CD8-positive, alpha-beta memory T cell (primary cell): ENCODE measurements around the gene KIFAP3. TPM values are rescaled to one million over a fixed set of nuclear protein-coding genes. Genes with fewer than 3 reads are reported as not detected.

Experiments used
- CTCF ChIA-PET: fragments of 350-600 bp; sonication (Branson Sonifier 250); formaldehyde crosslinking; loops from one replicate; lab custom pipeline; 2021; ENCODE audit warnings: antibody characterized with exemption; lab: Charles Lee
- POLR2A ChIA-PET: fragments of 350-600 bp; sonication (Branson Sonifier 250); formaldehyde crosslinking; loops from one replicate; lab custom pipeline; 2021; ENCODE audit warnings: antibody characterized with exemption; lab: Charles Lee
- DNase-seq, 5 donors: peaks; one replicate each; pipeline versions ENCODE4 v3.0.0 to v3.0.0-alpha.2; 2020 to 2022; ENCODE audit warnings: mixed read lengths in 1 of 5
- H3K27ac ChIP-seq: one replicate; pipeline ENCODE4 v1.7.0; 2013; ENCODE audit warnings: low read depth, mild to moderate bottlenecking, low read length, moderate library complexity
- H3K27me3 ChIP-seq: 2 replicates; pipeline ENCODE4 v1.7.0; 2013; ENCODE audit warnings: low read length, mild to moderate bottlenecking; ENCODE audit not compliant: insufficient read depth, poor library complexity, severe bottlenecking
- H3K36me3 ChIP-seq: 2 replicates; pipeline ENCODE4 v1.7.0; 2013; ENCODE audit warnings: mild to moderate bottlenecking, low read length, moderate library complexity; ENCODE audit not compliant: insufficient read depth
- H3K4me1 ChIP-seq: 2 replicates; pipeline ENCODE4 v1.7.0; 2013; ENCODE audit warnings: mild to moderate bottlenecking, low read length, moderate library complexity; ENCODE audit not compliant: insufficient read depth
- H3K4me3 ChIP-seq: 2 replicates; pipeline ENCODE4 v1.7.0; 2013; ENCODE audit warnings: mild to moderate bottlenecking, low read length
- H3K9me3 ChIP-seq: 2 replicates; pipeline ENCODE4 v1.7.0; 2013; ENCODE audit warnings: mild to moderate bottlenecking, low read length
- H3K27ac Mint-ChIP-seq, 8 donors: one replicate each; pipeline ENCODE4 v1.8.0; 2020 to 2021; ENCODE audit warnings: mixed read lengths in 8 of 8, mild to moderate bottlenecking in 6 of 8, inconsistent platforms in 3 of 8, moderate library complexity in 3 of 8
- H3K27me3 Mint-ChIP-seq, 2 donors: one replicate each; pipeline ENCODE4 v1.8.0; 2020 to 2021; ENCODE audit warnings: mixed read lengths in 2 of 2, mild to moderate bottlenecking in 1 of 2, moderate library complexity in 1 of 2
- H3K36me3 Mint-ChIP-seq, 3 donors: one replicate each; pipeline ENCODE4 v1.8.0; 2020 to 2021; ENCODE audit warnings: mixed read lengths in 3 of 3, inconsistent platforms in 1 of 3, mild to moderate bottlenecking in 1 of 3
- H3K4me1 Mint-ChIP-seq, 3 donors: one replicate each; pipeline ENCODE4 v1.8.0; 2020 to 2021; ENCODE audit warnings: mixed read lengths in 3 of 3, inconsistent platforms in 1 of 3, mild to moderate bottlenecking in 1 of 3
- H3K4me3 Mint-ChIP-seq, 7 donors: one replicate each; pipeline ENCODE4 v1.8.0; 2020 to 2021; ENCODE audit warnings: mixed read lengths in 7 of 7, mild to moderate bottlenecking in 6 of 7, moderate library complexity in 4 of 7, inconsistent platforms in 2 of 7
- H3K9me3 Mint-ChIP-seq, 5 donors: one replicate each; pipeline ENCODE4 v1.8.0; 2020 to 2022; ENCODE audit warnings: mixed read lengths in 5 of 5, mild to moderate bottlenecking in 3 of 5, moderate library complexity in 2 of 5, inconsistent platforms in 1 of 5
- polyA plus RNA-seq: library from polyadenylated mRNA; unstranded; fragments of 300-500 nt; fragmentation: Illumina TruSeq; gene quantifications from one replicate; pipeline ENCODE4 v1.2.3, GENCODE V29; 2021
- total RNA-seq, 2 experiments: library from RNA; stranded (reverse); gene quantifications; one replicate each; pipeline ENCODE4 v1.2.3, GENCODE V29; 2021

The KIFAP3 gene
- total and polyA plus RNA-seq, 3 experiments from 2014 or later: 17.4 to 23.8 (median 23.2) TPM

- H3K27me3 ChIP-seq: no peaks in the 10 kb centered on the region
- peaks cover 5 to 11% (median 7%) of the 10 kb centered on the region in 5 donors for H3K9me3 Mint-ChIP-seq
- ChIA-PET POLR2A (interaction anchor here (1.7 kb wide), 1 partner anchor 182 kb away, joined by 12 read pairs; the partner anchor contains the start of gene SCYL3), CTCF (interaction anchor here (0.8 kb wide), 1 partner anchor 12 kb away, joined by 3 read pairs; no protein-coding TSS in a partner anchor)
- peaks cover 47 to 57% (median 52%) of the 10 kb centered on the region in 3 donors for H3K4me1 Mint-ChIP-seq
- H3K27ac Mint-ChIP-seq: peak overlapping the region; percentile 81 to 98 (median 94)
- no peaks in the 10 kb centered on the region for H3K9me3 ChIP-seq
- H3K36me3 Mint-ChIP-seq: peaks cover 7 to 15% (median 7%) of the 10 kb centered on the region in 3 donors
- peak overlapping the region; percentile 85 to 98 (median 91) for H3K4me3 Mint-ChIP-seq
- peak overlapping the region; percentile 66 for H3K27ac ChIP-seq
- peak overlapping the region; percentile 70 for H3K4me3 ChIP-seq
- peak in 2 of 5 donors; percentile 1 to 50 for DNase-seq
- peaks cover 27% of the 10 kb centered on the region for H3K4me1 ChIP-seq
- no peaks in the 10 kb centered on the region for H3K27me3 Mint-ChIP-seq
- H3K36me3 ChIP-seq: no peaks in the 10 kb centered on the region
These were observed 691 bp upstream of the KIFAP3 start for GRCh38 chr1:170075186-170075585.

DNA sequence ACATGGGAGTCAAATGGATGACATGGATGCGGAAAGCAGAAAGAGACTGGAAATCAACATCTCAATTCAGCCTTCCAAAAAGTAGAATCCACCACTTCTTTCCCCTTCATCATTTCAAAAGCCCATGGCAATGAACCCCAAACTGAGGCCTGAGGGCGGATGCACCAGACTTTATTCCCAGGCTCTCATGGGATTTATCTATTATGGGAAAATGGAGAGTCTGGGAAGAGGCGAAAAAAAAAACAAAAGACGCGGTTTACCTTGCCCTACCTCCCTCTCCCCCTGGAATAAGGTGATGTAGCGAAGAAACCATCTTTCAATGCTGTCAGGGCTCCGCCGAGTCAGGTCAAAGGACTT lies 624 bp downstream of the KIFAP3 start:
- H3K4me3 ChIP-seq: peak overlapping the region; percentile 70
- no peaks in the 10 kb centered on the region for H3K27me3 ChIP-seq
- DNase-seq: no peak
- Mint-ChIP-seq H3K9me3 (peaks cover 0 to 7% (median 3%) of the 10 kb centered on the region in 5 donors), H3K36me3 (peaks cover 5 to 7% (median 5%) of the 10 kb centered on the region in 3 donors), H3K27ac (peak overlapping the region; percentile 81 to 98 (median 94)), H3K4me1 (peaks cover 60 to 70% (median 65%) of the 10 kb centered on the region in 3 donors), H3K27me3 (no peaks in the 10 kb centered on the region), H3K4me3 (peak overlapping the region; percentile 85 to 98 (median 91))
- ChIA-PET POLR2A (interaction anchor here (1.0 to 1.7 kb wide), 2 partner anchors 8 to 180 kb away, joined by 4 to 12 read pairs; partner anchors contain the start of gene SCYL3), CTCF (interaction anchor here (1.0 kb wide), 2 partner anchors 42 to 183 kb away, joined by 3 read pairs; no protein-coding TSS in a partner anchor)
- H3K4me1 ChIP-seq: peaks cover 34% of the 10 kb centered on the region
- peak overlapping the region; percentile 66 for H3K27ac ChIP-seq
- H3K9me3 ChIP-seq: no peaks in the 10 kb centered on the region
- H3K36me3 ChIP-seq: no peaks in the 10 kb centered on the region

DNA sequence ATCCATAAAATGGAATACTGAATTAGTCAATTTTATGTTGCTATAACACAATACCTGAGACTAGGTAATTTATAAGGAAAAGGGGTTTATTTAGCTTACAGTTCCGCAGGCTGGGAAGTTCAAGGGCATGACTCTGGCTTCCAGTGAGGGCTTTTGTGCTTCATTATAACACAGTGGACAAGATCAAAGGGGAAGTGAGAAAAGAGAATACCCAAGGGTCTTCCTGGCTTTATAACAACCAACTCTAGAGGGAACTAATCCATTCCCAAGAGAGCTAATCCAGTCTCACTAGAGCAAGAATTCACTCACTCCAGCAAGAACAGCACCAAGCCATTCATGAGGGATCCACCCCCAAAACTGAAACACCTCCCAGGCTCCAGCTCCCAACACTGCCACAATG lies 3.1 kb downstream of the KIFAP3 start:
- Histone ChIP-seq H3K27ac (no peak overlapping the region), H3K36me3 (no peaks in the 10 kb centered on the region), H3K9me3 (no peaks in the 10 kb centered on the region), H3K27me3 (no peaks in the 10 kb centered on the region), H3K4me3 (no peak overlapping the region), H3K4me1 (peaks cover 38% of the 10 kb centered on the region)
- peaks cover 72 to 93% (median 88%) of the 10 kb centered on the region in 3 donors for H3K4me1 Mint-ChIP-seq
- no peaks in the 10 kb centered on the region for H3K9me3 Mint-ChIP-seq
- H3K4me3 Mint-ChIP-seq: peak overlapping the region in 1 of 7 donors; percentile 10
- peak overlapping the region in 3 of 8 donors; percentile 8 to 28 (median 11) for H3K27ac Mint-ChIP-seq
- peaks cover 0 to 5% (median 5%) of the 10 kb centered on the region in 3 donors for H3K36me3 Mint-ChIP-seq
- ChIA-PET POLR2A (interaction anchor here (1.2 kb wide), 1 partner anchor 14 kb away, joined by 3 read pairs; no protein-coding TSS in a partner anchor), CTCF (no interaction called here)
- DNase-seq: no peak
- no peaks in the 10 kb centered on the region for H3K27me3 Mint-ChIP-seq

GRCh38 chr1:170068923-170069322 lies 5.6 kb downstream of the KIFAP3 start:
- CTCF ChIA-PET: no interaction called here
- H3K27me3 ChIP-seq: no peaks in the 10 kb centered on the region
- H3K4me3 Mint-ChIP-seq: peak overlapping the region in 6 of 7 donors; percentile 1 to 53 (median 18)
- peaks cover 0 to 5% (median 0%) of the 10 kb centered on the region in 3 donors for H3K36me3 Mint-ChIP-seq
- H3K27me3 Mint-ChIP-seq: no peaks in the 10 kb centered on the region
- H3K36me3 ChIP-seq: no peaks in the 10 kb centered on the region
- no peaks in the 10 kb centered on the region for H3K9me3 Mint-ChIP-seq
- POLR2A ChIA-PET: no interaction called here
- peaks cover 28% of the 10 kb centered on the region for H3K4me1 ChIP-seq
- no peak for DNase-seq
- no peak overlapping the region for H3K27ac ChIP-seq
- H3K4me1 Mint-ChIP-seq: peaks cover 53 to 77% (median 73%) of the 10 kb centered on the region in 3 donors
- peak overlapping the region in 7 of 8 donors; percentile 1 to 76 (median 41) for H3K27ac Mint-ChIP-seq
- no peaks in the 10 kb centered on the region for H3K9me3 ChIP-seq
- no peak overlapping the region for H3K4me3 ChIP-seq

GRCh38 chr1:170067253-170067819 lies 7.2 kb downstream of the KIFAP3 start:
- Mint-ChIP-seq H3K4me1 (peaks cover 48 to 71% (median 66%) of the 10 kb centered on the region in 3 donors), H3K27ac (peak overlapping the region in 2 of 8 donors; percentile 5 to 84), H3K9me3 (peaks cover 0 to 4% (median 0%) of the 10 kb centered on the region in 5 donors), H3K4me3 (peak overlapping the region in 1 of 7 donors; percentile 4), H3K36me3 (peaks cover 2 to 10% (median 8%) of the 10 kb centered on the region in 3 donors), H3K27me3 (no peaks in the 10 kb centered on the region)
- H3K4me1 ChIP-seq: peaks cover 16% of the 10 kb centered on the region
- H3K36me3 ChIP-seq: no peaks in the 10 kb centered on the region
- H3K27me3 ChIP-seq: no peaks in the 10 kb centered on the region
- H3K27ac ChIP-seq: no peak overlapping the region
- no peak for DNase-seq
- H3K9me3 ChIP-seq: no peaks in the 10 kb centered on the region
- no peak overlapping the region for H3K4me3 ChIP-seq
- POLR2A ChIA-PET: no interaction called here
- CTCF ChIA-PET: no interaction called here

DNA sequence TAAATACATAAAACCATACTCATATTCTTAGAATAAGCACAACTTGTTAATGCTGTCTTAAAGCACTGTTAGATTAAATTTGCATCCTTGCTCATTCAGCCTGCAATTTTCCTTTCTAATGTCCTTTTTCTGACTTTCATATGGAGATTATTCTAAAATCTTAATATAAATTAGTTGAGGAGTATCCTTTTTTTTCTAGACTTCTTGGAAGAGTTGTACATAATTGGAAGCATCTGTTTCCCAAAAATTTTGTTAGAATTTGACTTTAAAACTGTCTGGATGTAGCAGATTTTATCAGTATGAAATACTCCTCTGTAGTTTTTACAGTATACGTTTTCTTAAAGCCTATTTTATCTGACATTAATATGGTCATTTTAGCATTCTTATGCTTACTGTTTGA lies 9.7 kb downstream of the KIFAP3 start:
- CTCF ChIA-PET: no interaction called here
- no peak overlapping the region for H3K27ac Mint-ChIP-seq

DNA sequence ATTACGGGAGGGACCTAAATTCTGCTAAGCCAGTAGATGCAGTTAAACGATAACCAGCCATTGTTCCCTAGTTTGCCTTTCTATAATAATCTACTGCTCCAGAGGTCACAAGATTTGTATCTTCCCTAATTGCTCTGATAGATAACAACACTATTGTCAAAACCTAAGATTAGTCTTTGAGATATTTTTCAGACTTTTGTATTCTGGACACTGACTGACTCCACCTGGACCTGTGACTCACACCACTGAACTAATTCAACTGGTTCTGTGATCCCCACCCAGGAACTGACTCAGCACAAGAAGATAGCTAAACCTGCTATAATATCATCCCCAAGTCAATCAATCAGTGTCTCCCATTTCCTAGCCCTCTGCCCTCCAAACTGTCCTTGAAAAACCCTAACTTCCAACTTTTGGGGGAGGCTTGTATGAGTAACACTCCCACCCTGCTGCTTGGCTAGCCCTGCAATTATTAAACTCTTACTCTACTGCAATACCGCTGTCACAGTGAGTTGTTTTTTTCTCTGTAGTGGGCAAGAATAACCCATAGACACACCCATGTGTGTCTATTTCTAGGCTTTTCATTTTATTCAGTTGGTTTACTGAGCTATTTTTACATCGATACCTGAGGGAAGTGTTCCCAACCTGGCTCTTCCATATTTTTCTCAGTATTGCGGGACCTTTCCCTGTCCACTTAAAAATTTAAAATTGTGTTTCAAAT lies 11.2 kb downstream of the KIFAP3 start:
- Mint-ChIP-seq H3K36me3 (peaks cover 2 to 20% (median 7%) of the 10 kb centered on the region in 3 donors), H3K27ac (no peak overlapping the region), H3K4me1 (peaks cover 28 to 53% (median 51%) of the 10 kb centered on the region in 3 donors), H3K4me3 (no peak overlapping the region), H3K27me3 (no peaks in the 10 kb centered on the region), H3K9me3 (peaks cover 0 to 5% (median 3%) of the 10 kb centered on the region in 5 donors)
- Histone ChIP-seq H3K9me3 (no peaks in the 10 kb centered on the region), H3K27ac (no peak overlapping the region), H3K4me3 (no peak overlapping the region), H3K4me1 (peaks cover 1% of the 10 kb centered on the region), H3K36me3 (no peaks in the 10 kb centered on the region), H3K27me3 (no peaks in the 10 kb centered on the region)
- POLR2A ChIA-PET: no interaction called here
- no peak for DNase-seq
- CTCF ChIA-PET: no interaction called here

More for the DNA sequence above, 9.7 kb downstream of the KIFAP3 start:
- peaks cover 34 to 58% (median 51%) of the 10 kb centered on the region in 3 donors for H3K4me1 Mint-ChIP-seq
- Histone ChIP-seq H3K36me3 (no peaks in the 10 kb centered on the region), H3K4me3 (no peak overlapping the region), H3K9me3 (no peaks in the 10 kb centered on the region), H3K27me3 (no peaks in the 10 kb centered on the region), H3K4me1 (peaks cover 11% of the 10 kb centered on the region), H3K27ac (no peak overlapping the region)
- peaks cover 0 to 5% (median 3%) of the 10 kb centered on the region in 5 donors for H3K9me3 Mint-ChIP-seq
- H3K36me3 Mint-ChIP-seq: peaks cover 2 to 20% (median 7%) of the 10 kb centered on the region in 3 donors
- no peak overlapping the region for H3K4me3 Mint-ChIP-seq
- H3K27me3 Mint-ChIP-seq: no peaks in the 10 kb centered on the region
- POLR2A ChIA-PET: no interaction called here
- no peak for DNase-seq
